Measurements from ENCODE around the gene ZNF692.

Gene ZNF692

GRCh38 chr1:248849152-248849551 is 9.7 kb downstream of the ZNF692 start:
- DNase-seq, result no peak
- TF ChIP-seq POLR2A (IDR thresholded peaks at IDR 0.05; ENCODE audit: low read length) (peak; percentile 38), GATA1 (IDR thresholded peaks at IDR 0.05; ENCODE audit: low read depth, low read length) (no peak)

DNA sequence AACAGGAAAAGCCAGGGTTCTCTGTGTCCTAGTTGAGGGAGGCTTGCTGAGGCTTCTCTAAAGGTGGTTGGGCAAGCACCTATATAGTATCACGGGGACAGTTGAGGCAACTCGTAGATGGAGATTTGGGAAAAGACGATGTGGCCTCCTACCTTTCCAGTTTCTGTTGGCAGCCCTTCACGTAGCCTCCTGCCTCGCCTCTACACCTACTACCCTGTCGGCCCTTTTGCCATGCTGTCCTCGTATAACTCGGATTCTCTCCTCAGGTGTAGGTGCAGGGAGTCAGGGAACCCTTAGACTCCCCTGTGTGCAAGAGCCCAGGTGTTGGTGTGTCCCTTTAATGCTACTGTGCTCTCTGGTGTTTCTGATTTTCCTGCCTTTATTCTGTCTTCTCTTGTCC is 10.3 kb downstream of the ZNF692 start:
- TF ChIP-seq GATA1 (IDR thresholded peaks at IDR 0.05; ENCODE audit: low read depth, low read length), result no peak
- TF ChIP-seq POLR2A (IDR thresholded peaks at IDR 0.05; ENCODE audit: low read length), result no peak
- no peak for DNase-seq

DNA sequence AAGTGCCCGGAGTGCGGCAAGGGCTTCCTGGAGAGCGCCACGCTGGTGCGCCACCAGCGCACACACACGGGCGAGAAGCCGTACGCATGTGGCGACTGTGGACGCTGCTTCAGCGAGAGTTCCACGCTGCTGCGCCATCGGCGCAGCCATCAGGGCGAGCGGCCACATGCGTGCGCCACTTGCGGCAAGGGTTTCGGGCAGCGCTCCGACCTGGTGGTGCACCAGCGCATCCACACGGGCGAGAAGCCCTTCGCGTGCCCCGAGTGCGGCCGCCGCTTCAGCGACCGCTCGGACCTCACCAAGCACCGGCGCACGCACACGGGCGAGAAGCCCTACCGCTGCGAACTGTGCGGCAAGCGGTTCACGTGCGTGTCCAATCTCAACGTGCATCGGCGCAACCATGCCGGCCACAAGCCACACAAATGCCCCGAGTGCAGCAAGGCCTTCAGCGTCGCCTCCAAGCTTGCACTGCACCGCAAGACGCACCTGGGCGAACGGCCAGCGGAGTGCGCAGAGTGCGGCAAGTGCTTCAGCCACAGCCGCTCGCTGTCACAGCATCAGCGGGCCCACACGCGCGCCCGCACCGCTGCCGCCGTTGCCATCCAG is 10.8 kb downstream of the ZNF692 start:
- no peak for TF ChIP-seq POLR2A (IDR thresholded peaks at IDR 0.05; ENCODE audit: low read length)
- no peak for TF ChIP-seq GATA1 (IDR thresholded peaks at IDR 0.05; ENCODE audit: low read depth, low read length)
- no peak for DNase-seq

DNA sequence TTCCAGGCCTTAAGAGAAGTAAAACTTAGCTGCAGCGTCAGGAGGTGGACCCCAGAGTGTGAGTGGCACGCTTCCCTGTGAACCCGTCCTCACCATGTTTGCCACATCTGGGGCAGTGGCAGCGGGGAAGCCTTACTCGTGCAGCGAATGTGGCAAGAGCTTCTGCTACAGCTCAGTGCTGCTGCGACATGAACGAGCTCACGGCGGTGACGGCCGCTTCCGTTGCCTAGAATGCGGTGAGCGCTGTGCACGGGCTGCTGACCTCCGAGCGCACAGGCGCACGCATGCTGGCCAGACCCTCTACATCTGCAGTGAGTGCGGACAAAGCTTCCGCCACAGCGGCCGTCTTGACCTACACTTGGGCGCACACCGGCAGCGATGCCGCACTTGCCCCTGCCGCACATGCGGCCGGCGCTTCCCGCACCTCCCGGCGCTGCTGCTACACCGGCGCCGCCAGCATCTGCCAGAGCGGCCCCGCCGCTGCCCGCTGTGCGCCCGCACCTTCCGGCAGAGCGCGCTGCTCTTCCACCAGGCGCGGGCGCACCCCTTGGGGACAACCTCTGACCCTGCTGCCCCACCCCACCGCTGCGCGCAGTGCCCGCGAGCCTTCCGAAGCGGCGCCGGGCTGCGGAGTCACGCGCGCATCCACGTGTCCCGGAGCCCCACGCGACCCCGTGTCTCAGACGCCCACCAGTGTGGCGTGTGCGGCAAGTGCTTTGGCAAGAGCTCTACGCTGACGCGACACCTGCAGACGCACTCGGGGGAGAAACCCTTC is 11.5 kb downstream of the ZNF692 start:
- no peak for TF ChIP-seq POLR2A (IDR thresholded peaks at IDR 0.05; ENCODE audit: low read length)
- no peak for TF ChIP-seq GATA1 (IDR thresholded peaks at IDR 0.05; ENCODE audit: low read depth, low read length)
- no peak for DNase-seq

GRCh38 chr1:248844526-248844925 is 14.4 kb downstream of the ZNF692 start:
- TF ChIP-seq GATA1 (IDR thresholded peaks at IDR 0.05; ENCODE audit: low read depth, low read length), result no peak
- no peak for DNase-seq

DNA sequence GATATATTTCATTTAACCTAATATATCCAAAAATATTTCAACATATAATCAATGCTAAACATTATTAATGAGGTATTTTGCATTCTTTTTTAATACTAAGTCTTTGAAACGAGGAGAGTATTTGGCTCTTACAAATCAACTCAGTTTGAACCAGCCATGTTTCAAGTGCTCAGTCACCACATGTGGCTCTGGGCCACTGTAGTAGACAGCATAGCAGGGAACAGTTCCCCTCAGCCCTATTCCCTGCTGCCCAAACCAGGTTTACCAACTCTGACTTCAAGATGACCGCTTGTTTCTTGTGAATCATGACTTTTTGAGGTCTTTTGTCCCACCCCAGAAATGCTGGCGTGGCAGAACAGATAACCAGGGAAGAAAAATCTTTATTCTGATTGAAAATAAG is 15.2 kb downstream of the ZNF692 start:
- no peak for TF ChIP-seq GATA1 (IDR thresholded peaks at IDR 0.05; ENCODE audit: low read depth, low read length)
- TF ChIP-seq POLR2A (IDR thresholded peaks at IDR 0.05; ENCODE audit: low read length), result no peak

GRCh38 chr1:248842781-248843331 is 16.0 kb downstream of the ZNF692 start:
- no peak for DNase-seq
- TF ChIP-seq GATA1 (IDR thresholded peaks at IDR 0.05; ENCODE audit: low read depth, low read length) (no peak), POLR2A (IDR thresholded peaks at IDR 0.05; ENCODE audit: low read length) (no peak)

More for the DNA sequence above, 15.2 kb downstream of the ZNF692 start:
- no peak for DNase-seq

- DNase-seq, result peak; percentile 75 to 77
- TF ChIP-seq GATA1 (IDR thresholded peaks at IDR 0.05; ENCODE audit: low read depth, low read length), result no peak
- no peak for TF ChIP-seq POLR2A (IDR thresholded peaks at IDR 0.05; ENCODE audit: low read length)
Observed at GRCh38 chr1:248841702-248842395, 17.0 kb downstream of the ZNF692 start.

GRCh38 chr1:248840946-248841345 is 17.9 kb downstream of the ZNF692 start:
- no peak for DNase-seq
- no peak for TF ChIP-seq POLR2A (IDR thresholded peaks at IDR 0.05; ENCODE audit: low read length)
- no peak for TF ChIP-seq GATA1 (IDR thresholded peaks at IDR 0.05; ENCODE audit: low read depth, low read length)

- TF ChIP-seq POLR2A (IDR thresholded peaks at IDR 0.05; ENCODE audit: low read length) (no peak), GATA1 (IDR thresholded peaks at IDR 0.05; ENCODE audit: low read depth, low read length) (no peak)
- no peak for DNase-seq
Observed at GRCh38 chr1:248839168-248839555, 19.7 kb downstream of the ZNF692 start.

DNA sequence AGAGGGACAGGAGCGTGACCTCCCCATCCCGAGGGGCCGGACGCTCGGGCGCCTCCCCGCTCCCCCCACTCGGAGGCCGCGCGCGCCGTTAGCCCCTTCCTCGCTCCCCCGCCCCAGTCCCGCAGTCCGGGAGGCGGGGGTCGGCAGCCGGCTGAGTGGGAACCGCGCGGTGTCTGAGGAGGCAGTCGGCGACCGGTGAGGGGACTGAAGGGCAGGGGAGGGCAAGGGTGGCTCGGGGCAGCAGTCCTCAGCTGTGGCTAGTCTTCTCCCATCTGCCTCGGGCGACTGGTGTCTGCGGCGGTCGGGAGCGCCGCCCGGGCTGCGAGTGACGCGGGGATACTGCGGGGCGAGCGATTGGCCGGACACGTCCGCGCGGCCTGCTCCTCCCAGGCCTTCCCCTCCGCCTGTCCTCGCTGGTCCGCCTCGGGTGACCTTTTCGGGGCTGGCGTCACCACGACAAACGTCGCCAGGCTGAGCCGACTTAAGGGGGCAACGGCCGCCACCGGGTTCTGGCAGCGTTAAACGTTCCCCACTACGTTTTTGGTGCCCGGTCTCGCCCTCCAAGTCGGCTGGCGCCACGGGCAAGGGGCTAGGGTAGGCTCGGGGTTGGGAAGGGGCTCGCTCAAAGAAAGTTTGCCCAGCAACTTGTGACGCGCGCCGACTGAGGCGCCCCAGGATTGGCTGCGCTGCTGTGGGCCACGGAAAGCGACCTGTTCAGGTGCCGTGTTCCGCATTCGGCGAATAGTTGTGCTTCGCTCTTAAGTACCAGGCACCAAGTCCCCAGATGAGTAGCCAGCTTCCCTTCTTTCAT is 20.3 kb downstream of the ZNF692 start:
- TF ChIP-seq POLR2A (IDR thresholded peaks at IDR 0.05; ENCODE audit: low read length) (peak; percentile 93), GATA1 (IDR thresholded peaks at IDR 0.05; ENCODE audit: low read depth, low read length) (no peak)
- peak; percentile 95 for DNase-seq

DNA sequence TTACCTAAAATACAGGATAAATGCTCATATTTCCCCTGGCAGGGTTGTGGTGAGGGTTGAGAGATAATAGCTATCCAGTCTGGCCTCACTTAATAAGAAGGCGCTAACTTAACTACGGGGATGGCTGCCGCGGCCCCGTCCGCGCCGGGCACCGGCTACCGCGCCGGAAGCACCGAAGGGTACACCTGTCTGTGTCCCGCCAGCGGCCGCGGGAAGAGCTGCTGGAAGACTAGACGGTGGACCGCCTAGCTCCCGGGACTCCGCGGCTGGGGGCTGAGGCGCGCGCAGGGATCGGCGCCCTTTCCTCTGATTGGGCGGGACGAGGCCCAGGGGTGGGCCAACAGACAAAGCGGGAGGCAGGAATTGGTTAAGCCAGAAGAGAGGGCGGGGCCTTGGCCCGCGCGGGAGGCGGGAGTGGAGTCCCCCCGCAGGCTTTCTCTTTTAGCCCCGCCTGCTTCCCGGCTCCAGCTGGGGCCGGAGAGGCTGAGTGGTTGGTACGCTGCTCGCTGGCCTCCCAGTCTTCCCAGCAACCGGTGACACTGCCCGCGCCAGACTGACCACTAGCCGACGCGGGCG is 21.0 kb downstream of the ZNF692 start, which contains the start of gene ZNF672:
Gene ZNF672 (plus strand): TSS at position 444 of the 576 bp plus-strand sequence. CDS start 9,051 bp downstream, outside the sequence.
- no peak for TF ChIP-seq GATA1 (IDR thresholded peaks at IDR 0.05; ENCODE audit: low read depth, low read length)
- TF ChIP-seq POLR2A (IDR thresholded peaks at IDR 0.05; ENCODE audit: low read length), result peak; percentile 98
- DNase-seq, result peak; percentile 97

All from erythroblast (primary cell).